PC-3 (cell line): ENCODE data around the gene ETS1. TPM values are rescaled to one million over a fixed set of nuclear protein-coding genes. Genes with fewer than 3 reads are reported as not detected.

ENCODE experiments used
- ATAC-seq: fragments of 200-7000 bp; cut with Tn5 transposase; 2 replicates; pipeline ENCODE4 v1.9.1; 2020; ENCODE audit warnings: mild to moderate bottlenecking, moderate library complexity
- BruUV-seq: library from RNA; stranded (reverse); fragments of 400-500 nt; replicated peaks from 2 replicates; lab custom pipeline; 2021; lab: Mats Ljungman, UMichigan
- CTCF ChIA-PET: fragments of 300-600 bp; sonication (Branson Sonifier 250); formaldehyde crosslinking; loops from one replicate; lab custom pipeline; 2022; ENCODE audit warnings: antibody characterized with exemption; lab: Charles Lee
- POLR2A ChIA-PET: fragments of 300-600 bp; sonication (Branson Sonifier 250); formaldehyde crosslinking; loops from one replicate; lab custom pipeline; 2022; ENCODE audit warnings: antibody characterized with exemption; ENCODE audit not compliant: unreplicated experiment; lab: Charles Lee
- DNase-seq: peaks from one replicate; pipeline ENCODE4 v3.0.0-alpha.2; 2015
- H2AFZ ChIP-seq: fragments of 300-600 bp; sonication (generic); 2 replicates; pipeline ENCODE4 v1.6.0; 2016; ENCODE audit warnings: antibody characterized with exemption, low read length
- H3F3A ChIP-seq: fragments of 300-600 bp; sonication (generic); one replicate; pipeline ENCODE4 v1.6.0; 2017; ENCODE audit warnings: antibody characterized with exemption, low read length, control low read depth, mild to moderate bottlenecking; ENCODE audit not compliant: unreplicated experiment
- H3K27ac ChIP-seq: fragments of 300-600 bp; sonication (generic); 2 replicates; pipeline ENCODE4 v1.5.1; 2016; ENCODE audit warnings: mild to moderate bottlenecking, low read length
- H3K27me3 ChIP-seq: fragments of 300-600 bp; sonication (generic); 2 replicates; pipeline ENCODE4 v1.6.1; 2016; ENCODE audit warnings: low read length, mixed read lengths
- H3K36me3 ChIP-seq: fragments of 300-600 bp; sonication (generic); 2 replicates; pipeline ENCODE4 v1.6.1; 2016; ENCODE audit warnings: low read depth, mixed run types, low read length, mixed read lengths
- H3K4me1 ChIP-seq: fragments of 300-600 bp; sonication (generic); 2 replicates; pipeline ENCODE4 v1.5.1; 2016; ENCODE audit warnings: low read length; ENCODE audit not compliant: insufficient read depth
- H3K4me2 ChIP-seq: fragments of 300-600 bp; sonication (generic); 2 replicates; pipeline ENCODE4 v1.6.0; 2016; ENCODE audit warnings: low read length
- H3K4me3 ChIP-seq: fragments of 300-600 bp; sonication (generic); 2 replicates; pipeline ENCODE4 v1.5.1; 2016; ENCODE audit warnings: mild to moderate bottlenecking, low read length, mixed read lengths
- H3K79me2 ChIP-seq: fragments of 300-600 bp; sonication (generic); 2 replicates; pipeline ENCODE4 v1.6.1; 2017; ENCODE audit warnings: low read length, mixed read lengths
- H3K9ac ChIP-seq: fragments of 300-600 bp; sonication (generic); 2 replicates; pipeline ENCODE4 v1.6.0; 2016; ENCODE audit warnings: mild to moderate bottlenecking, low read length
- H3K9me2 ChIP-seq: fragments of 300-600 bp; sonication (generic); replicated peaks from 2 replicates; pipeline ENCODE4 v1.6.1; 2016; ENCODE audit warnings: mixed run types, low read length, mixed read lengths
- H3K9me3 ChIP-seq: fragments of 300-600 bp; sonication (generic); 2 replicates; pipeline ENCODE4 v1.6.1; 2016; ENCODE audit warnings: low read length, mixed read lengths
- H4K20me1 ChIP-seq: fragments of 300-600 bp; sonication (generic); 2 replicates; pipeline ENCODE4 v1.6.1; 2016; ENCODE audit warnings: low read length, mixed read lengths
- CTCF ChIP-seq: fragments of 300-600 bp; sonication (generic); conservative IDR thresholded peaks from 2 replicates; pipeline ENCODE4 v1.5.1; 2017; ENCODE audit warnings: antibody characterized with exemption, low read depth, mild to moderate bottlenecking, low read length
- EZH2 ChIP-seq: fragments of 300-600 bp; sonication (generic); IDR thresholded peaks from one replicate; pipeline ENCODE4 v1.6.1; 2017; ENCODE audit warnings: antibody characterized with exemption, mild to moderate bottlenecking, low read length; ENCODE audit not compliant: unreplicated experiment
- EZH2phosphoT487 ChIP-seq: fragments of 300-600 bp; sonication (generic); IDR thresholded peaks from 2 replicates; pipeline ENCODE4 v1.6.1; 2018; ENCODE audit warnings: mild to moderate bottlenecking, antibody characterized with exemption, low read length, borderline replicate concordance
- intact Hi-C: fragments of 100-400 bp; cut with micrococcal nuclease; formaldehyde crosslinking; loops from 2 replicates; pipeline ENCODE4 v1.9.0; 2023
- total RNA-seq: library from RNA; depleted of rRNA; stranded (reverse); fragments of >200 nt; gene quantifications from 2 replicates; pipeline ENCODE4 v1.2.3, GENCODE V29; 2014

Gene ETS1
- total RNA-seq, 1 experiment from 2014 or later = 52.0 TPM

- Histone ChIP-seq H3K9ac (no peak overlapping the region), H3K79me2 (no peaks in the 10 kb centered on the region), H3K9me3 (no peaks in the 10 kb centered on the region), H3K36me3 (no peaks in the 10 kb centered on the region), H3K4me3 (no peak overlapping the region), H3F3A (no peaks in the 10 kb centered on the region), H3K27ac (no peak overlapping the region), H3K4me2 (no peak overlapping the region), H3K9me2 (no peaks in the 10 kb centered on the region), H3K27me3 (no peaks in the 10 kb centered on the region), H4K20me1 (no peaks in the 10 kb centered on the region), H2AFZ (no peak overlapping the region), H3K4me1 (no peaks in the 10 kb centered on the region)
- POLR2A ChIA-PET = no interaction called here
- no peak for DNase-seq
- CTCF ChIA-PET = no interaction called here
- ATAC-seq = no peak
- BruUV-seq = no TSS peak
- intact Hi-C loops = no loop called here
- TF ChIP-seq EZH2phosphoT487 = no peak
- no peak for TF ChIP-seq EZH2
- no peak for TF ChIP-seq CTCF
Measured at GRCh38 chr11:128424851-128425285, 162.5 kb downstream of the ETS1 start.

DNA sequence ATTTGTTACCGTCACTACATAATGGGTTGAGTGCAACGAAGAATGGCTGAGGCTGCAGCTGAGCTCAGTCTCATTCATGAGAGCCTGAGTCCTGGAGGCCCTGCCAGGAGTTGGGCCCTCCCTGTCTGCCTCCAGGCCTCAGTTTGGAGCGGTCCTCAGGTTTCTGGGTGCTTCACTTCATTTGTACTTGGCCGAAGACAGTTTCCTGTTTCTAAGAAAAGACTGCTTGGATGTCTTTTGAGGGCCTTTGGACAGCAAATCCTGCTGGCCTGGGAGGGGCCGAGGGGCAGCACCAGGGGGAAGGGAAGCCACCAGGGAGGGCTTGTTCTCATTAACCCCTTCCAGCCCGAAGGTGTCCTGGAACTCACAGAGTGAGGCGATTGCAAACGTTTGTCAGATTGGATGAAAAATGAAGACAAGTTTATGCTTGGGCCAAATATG is 163.1 kb downstream of the ETS1 start:
- H3K9ac ChIP-seq = no peak overlapping the region
- no TSS peak for BruUV-seq
- no peak for ATAC-seq

More for the DNA sequence above, 163.1 kb downstream of the ETS1 start:
- POLR2A ChIA-PET = interaction anchor here (0.6 kb wide), 1 partner anchor 11 kb away, joined by 5 read pairs; no protein-coding TSS in a partner anchor
- no peak overlapping the region for H3K4me3 ChIP-seq
- no peak overlapping the region for H3K27ac ChIP-seq
- H3K4me2 ChIP-seq = no peak overlapping the region
- CTCF ChIA-PET = no interaction called here
- no peak overlapping the region for H2AFZ ChIP-seq
- H3K9me3 ChIP-seq = no peaks in the 10 kb centered on the region
- TF ChIP-seq EZH2 (no peak), CTCF (no peak), EZH2phosphoT487 (no peak)
- no peaks in the 10 kb centered on the region for H3K4me1 ChIP-seq
- intact Hi-C loops = no loop called here
- DNase-seq = no peak
- H3K9me2 ChIP-seq = no peaks in the 10 kb centered on the region
- H3K27me3 ChIP-seq = no peaks in the 10 kb centered on the region
- H3K36me3 ChIP-seq = no peaks in the 10 kb centered on the region
- no peaks in the 10 kb centered on the region for H3K79me2 ChIP-seq
- H3F3A ChIP-seq = no peaks in the 10 kb centered on the region
- no peaks in the 10 kb centered on the region for H4K20me1 ChIP-seq
